ENCODE data around the gene RNF11.

- TF ChIP-seq CTCF (IDR thresholded peaks at IDR 0.05; ENCODE audit: low read depth, low read length, missing input control) (no peak), ZBTB33 (IDR thresholded peaks at IDR 0.05) (no peak), MAX (IDR thresholded peaks at IDR 0.05) (no peak), TAF1 (conservative IDR thresholded peaks at IDR 0.05) (no peak), REST (IDR thresholded peaks at IDR 0.05) (no peak), FOXA1 (IDR thresholded peaks at IDR 0.05) (no peak), EGR1 (IDR thresholded peaks at IDR 0.05; ENCODE audit: low read depth in 2 of 2) (no peak), ATF3 (IDR thresholded peaks at IDR 0.05) (no peak), JUND (IDR thresholded peaks at IDR 0.05) (no peak), RAD21 (IDR thresholded peaks at IDR 0.05) (no peak)
Observed at GRCh38 chr1:51301152-51301843, 65.2 kb downstream of the RNF11 start.
